ENCODE results near the gene SPDYC.
"Not testable (repeated sequence)": the region's sequence is repeated elsewhere in the genome, so short reads cannot be mapped to it uniquely, and the experiment has no call there.

Gene SPDYC

DNA sequence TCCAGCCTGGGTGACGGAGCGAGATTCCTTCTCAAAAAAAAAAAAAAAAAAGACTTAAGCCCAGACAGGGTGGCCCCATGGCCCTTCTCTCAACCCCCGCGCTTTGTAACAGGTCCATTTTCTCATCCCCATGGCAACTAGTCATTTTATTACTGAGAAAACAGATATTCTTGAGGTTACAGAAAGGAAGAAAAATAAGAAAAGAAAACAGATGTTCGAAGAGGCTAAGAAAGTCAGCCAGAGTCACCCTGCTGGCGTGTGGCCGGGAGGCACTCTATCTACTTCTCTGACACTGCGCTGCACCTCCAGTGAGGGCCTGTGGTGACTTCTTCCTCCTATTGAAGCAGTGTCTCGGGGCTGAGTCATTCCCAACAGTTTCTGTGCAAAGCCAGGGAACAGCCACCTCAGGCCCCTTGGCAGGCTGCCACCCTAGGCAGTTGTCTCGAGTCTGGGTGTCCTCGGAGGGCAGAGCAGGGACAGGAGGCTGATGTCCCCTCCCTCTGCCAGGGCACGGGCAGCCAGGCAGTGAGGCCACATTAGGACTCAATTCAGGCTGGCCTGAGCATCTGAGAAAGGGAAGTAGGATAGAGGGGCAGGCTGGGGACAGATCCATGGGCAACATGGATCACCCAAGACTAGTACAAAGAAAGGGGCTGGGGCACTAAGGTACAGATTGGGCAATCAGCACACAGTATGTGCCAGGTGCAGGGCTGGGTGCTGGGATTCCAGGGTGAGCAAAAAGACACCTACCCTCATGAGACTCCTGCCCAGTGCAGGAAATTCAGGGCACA lies 19.3 kb upstream of the SPDYC start:
- H3K36me3 Mint-ChIP-seq (ENCODE audit: low read depth): no peaks in the 10 kb centered on the region
- peaks cover 11% of the 10 kb centered on the region for H3K27me3 Mint-ChIP-seq
- H3K4me3 Mint-ChIP-seq: no peak overlapping the region
- no peaks in the 10 kb centered on the region for H3K9me3 Mint-ChIP-seq
- H3K4me1 Mint-ChIP-seq (ENCODE audit: low read depth): peaks cover 7% of the 10 kb centered on the region
- no peak for DNase-seq
- H3K27ac Mint-ChIP-seq: peak overlapping the region; percentile 47

DNA sequence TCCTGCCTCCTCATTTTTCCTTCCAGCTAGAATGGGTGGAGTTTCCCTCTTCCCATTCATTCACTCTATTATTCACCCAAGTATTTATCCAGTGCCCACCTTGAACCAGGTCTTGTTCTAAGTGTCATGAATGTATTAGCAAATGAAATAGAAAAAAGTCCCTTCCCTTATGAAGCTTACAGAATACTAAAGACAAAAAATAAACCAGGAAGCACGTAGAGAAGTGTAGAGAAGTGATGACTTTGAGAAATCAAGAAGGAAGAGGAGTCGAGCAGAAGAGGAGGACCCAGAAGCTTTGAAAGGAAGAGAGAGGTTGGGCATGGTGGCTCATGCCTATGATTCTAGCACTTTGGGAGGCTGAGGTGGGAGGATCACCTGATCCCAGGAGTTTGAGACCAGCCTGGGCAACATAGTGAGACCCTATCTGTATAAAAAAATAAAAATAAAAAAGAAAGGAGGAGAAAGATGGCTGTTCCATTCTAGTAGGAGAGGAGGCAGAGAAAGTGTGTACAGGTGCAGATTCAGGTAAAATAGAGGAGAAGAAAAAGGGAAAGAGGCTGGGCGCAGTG lies 18.6 kb upstream of the SPDYC start:
- H3K27me3 Mint-ChIP-seq: peaks cover 11% of the 10 kb centered on the region
- H3K9me3 Mint-ChIP-seq: no peaks in the 10 kb centered on the region
- no peaks in the 10 kb centered on the region for H3K36me3 Mint-ChIP-seq (ENCODE audit: low read depth)
- H3K27ac Mint-ChIP-seq: no peak overlapping the region
- no peak overlapping the region for H3K4me3 Mint-ChIP-seq
- no peak for DNase-seq
- H3K4me1 Mint-ChIP-seq (ENCODE audit: low read depth): peaks cover 7% of the 10 kb centered on the region

DNA sequence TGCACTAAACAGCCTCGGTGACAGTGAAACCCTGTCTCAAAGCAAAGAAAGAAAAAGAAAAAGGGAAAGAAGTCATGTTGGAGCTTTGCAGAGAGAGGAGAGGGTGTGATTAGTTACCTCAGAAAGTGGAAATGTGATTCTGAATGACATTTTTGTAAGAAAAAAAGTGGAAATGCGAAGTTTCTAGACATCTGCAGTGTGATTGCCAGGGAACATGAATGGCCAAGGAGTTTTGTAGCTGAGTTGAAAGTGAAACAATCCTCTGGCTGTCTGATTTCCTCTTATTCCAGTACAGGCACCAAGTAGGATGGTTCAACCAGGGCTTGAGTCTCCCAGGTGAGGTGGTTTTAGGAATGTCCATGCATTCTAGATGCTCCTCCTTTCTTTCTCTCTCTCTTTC lies 17.9 kb upstream of the SPDYC start:
- H3K9me3 Mint-ChIP-seq: no peaks in the 10 kb centered on the region
- no peak overlapping the region for H3K27ac Mint-ChIP-seq
- H3K36me3 Mint-ChIP-seq (ENCODE audit: low read depth): no peaks in the 10 kb centered on the region
- no peak overlapping the region for H3K4me3 Mint-ChIP-seq
- DNase-seq: no peak
- H3K27me3 Mint-ChIP-seq: peaks cover 11% of the 10 kb centered on the region
- peaks cover 7% of the 10 kb centered on the region for H3K4me1 Mint-ChIP-seq (ENCODE audit: low read depth)

DNA sequence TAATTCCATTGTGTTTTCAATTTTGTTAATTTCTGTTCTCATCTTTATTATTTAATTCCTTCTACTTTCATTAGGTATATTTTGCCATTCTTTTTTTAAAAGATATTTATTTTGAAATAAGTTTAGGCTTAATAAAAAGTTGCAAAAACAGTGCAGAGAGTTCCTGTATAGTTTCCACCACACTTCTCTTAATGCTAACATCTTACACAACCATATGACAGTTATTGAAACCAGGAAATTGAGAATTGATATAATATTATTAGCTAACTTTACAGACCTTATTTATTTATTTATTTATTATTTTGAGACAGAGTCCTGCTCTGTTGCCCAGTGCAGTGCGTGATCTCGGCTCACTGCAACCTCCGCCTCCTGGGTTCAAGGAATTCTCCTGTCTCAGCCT lies 13.8 kb upstream of the SPDYC start:
- H3K4me1 Mint-ChIP-seq (ENCODE audit: low read depth): peaks cover 2% of the 10 kb centered on the region
- H3K27me3 Mint-ChIP-seq: peaks cover 5% of the 10 kb centered on the region
- no peak for DNase-seq
- no peak overlapping the region for H3K27ac Mint-ChIP-seq
- H3K9me3 Mint-ChIP-seq: no peaks in the 10 kb centered on the region
- H3K36me3 Mint-ChIP-seq (ENCODE audit: low read depth): no peaks in the 10 kb centered on the region
- no peak overlapping the region for H3K4me3 Mint-ChIP-seq

DNA sequence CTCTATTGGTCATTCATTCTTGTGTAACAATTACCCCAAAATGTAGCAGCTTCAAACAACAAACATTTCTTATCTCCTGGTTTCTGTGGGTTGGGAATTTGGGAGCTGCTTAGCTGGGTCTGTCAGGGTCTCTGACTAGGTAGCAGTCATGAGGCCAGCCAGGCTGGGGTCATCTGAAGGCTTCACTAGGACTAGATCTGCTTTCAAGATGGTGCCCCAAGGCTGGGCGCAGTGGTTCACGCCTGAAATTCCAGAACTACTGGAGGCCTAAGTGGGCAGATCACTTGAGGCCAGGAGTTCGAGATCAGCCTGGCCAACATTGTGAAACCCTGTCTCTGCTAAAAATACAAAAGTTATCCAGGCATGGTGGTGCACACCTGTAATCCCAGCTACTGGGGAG lies 13.1 kb upstream of the SPDYC start:
- no peak overlapping the region for H3K4me3 Mint-ChIP-seq
- H3K9me3 Mint-ChIP-seq: no peaks in the 10 kb centered on the region
- H3K27me3 Mint-ChIP-seq: peaks cover 4% of the 10 kb centered on the region

DNA sequence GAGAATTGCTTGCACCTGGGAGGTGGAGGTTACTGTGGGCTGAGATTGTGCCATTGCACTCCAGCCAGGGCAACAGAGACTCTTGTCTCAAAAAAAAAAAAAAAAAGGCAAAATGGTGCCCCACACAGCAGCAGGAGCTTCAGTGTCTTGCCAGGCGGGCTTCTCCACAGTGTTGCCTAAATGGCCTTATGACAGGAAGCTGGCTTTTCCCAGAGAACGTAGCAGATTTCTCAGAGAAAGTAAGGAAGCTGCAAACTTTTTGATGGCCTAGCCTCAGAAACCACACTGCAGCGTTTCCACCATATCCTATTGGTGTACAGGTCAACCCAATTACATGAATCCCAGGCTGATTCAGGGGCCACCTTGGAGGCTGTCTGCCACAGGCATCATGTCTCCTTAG lies 12.7 kb upstream of the SPDYC start:
- Mint-ChIP-seq H3K9me3 (no peaks in the 10 kb centered on the region), H3K4me3 (no peak overlapping the region), H3K27ac (no peak overlapping the region), H3K4me1 (ENCODE audit: low read depth) (no peaks in the 10 kb centered on the region), H3K27me3 (peaks cover 4% of the 10 kb centered on the region), H3K36me3 (ENCODE audit: low read depth) (no peaks in the 10 kb centered on the region)
- DNase-seq: no peak

More for the DNA sequence above, 13.1 kb upstream of the SPDYC start:
- DNase-seq: no peak
- H3K27ac Mint-ChIP-seq: no peak overlapping the region
- no peaks in the 10 kb centered on the region for H3K36me3 Mint-ChIP-seq (ENCODE audit: low read depth)
- peaks cover 2% of the 10 kb centered on the region for H3K4me1 Mint-ChIP-seq (ENCODE audit: low read depth)

DNA sequence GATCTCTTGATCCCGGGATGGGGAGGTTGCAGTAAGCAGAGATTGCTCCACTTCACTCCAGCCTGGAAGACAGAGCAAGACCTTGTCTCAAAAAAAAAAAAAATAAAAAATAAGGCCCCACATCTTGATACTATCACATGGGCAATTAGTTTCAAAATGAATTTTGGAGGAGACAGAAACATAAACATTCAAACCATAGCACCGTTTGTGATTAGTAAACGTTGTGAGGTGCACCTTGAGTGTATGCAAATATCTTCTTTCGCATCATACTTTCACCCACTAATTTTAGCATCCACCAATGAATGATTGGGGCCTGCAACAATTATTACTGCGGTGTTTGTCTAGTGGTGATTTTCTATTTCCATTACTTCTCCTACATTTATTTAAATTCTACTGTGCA lies 11.0 kb upstream of the SPDYC start:
- Mint-ChIP-seq H3K27me3 (peaks cover 4% of the 10 kb centered on the region), H3K27ac (no peak overlapping the region), H3K4me1 (ENCODE audit: low read depth) (no peaks in the 10 kb centered on the region), H3K36me3 (ENCODE audit: low read depth) (no peaks in the 10 kb centered on the region), H3K4me3 (no peak overlapping the region), H3K9me3 (no peaks in the 10 kb centered on the region)
- no peak for DNase-seq

DNA sequence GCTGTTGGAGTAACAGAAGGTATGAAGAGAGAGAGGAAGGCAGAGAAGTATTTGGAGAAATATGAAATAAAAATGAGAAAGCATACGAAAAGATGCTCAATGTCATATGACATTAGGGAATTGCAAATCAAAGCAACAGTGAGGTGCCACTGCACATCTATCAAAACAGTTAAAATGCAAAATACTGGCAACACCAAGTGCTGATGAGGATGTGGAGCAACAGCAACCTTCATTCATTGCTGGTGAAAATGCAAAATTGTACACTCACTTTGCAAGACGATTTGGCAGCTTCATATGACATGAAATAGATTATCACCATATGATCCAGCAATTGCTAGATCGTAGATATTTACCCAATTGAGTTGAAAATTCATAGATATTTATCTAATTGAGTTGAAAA lies 9.4 kb upstream of the SPDYC start:
- Mint-ChIP-seq H3K4me1 (ENCODE audit: low read depth) (no peaks in the 10 kb centered on the region), H3K27ac (no peak overlapping the region), H3K9me3 (no peaks in the 10 kb centered on the region), H3K27me3 (peaks cover 4% of the 10 kb centered on the region), H3K4me3 (no peak overlapping the region), H3K36me3 (ENCODE audit: low read depth) (no peaks in the 10 kb centered on the region)
- no peak for DNase-seq

DNA sequence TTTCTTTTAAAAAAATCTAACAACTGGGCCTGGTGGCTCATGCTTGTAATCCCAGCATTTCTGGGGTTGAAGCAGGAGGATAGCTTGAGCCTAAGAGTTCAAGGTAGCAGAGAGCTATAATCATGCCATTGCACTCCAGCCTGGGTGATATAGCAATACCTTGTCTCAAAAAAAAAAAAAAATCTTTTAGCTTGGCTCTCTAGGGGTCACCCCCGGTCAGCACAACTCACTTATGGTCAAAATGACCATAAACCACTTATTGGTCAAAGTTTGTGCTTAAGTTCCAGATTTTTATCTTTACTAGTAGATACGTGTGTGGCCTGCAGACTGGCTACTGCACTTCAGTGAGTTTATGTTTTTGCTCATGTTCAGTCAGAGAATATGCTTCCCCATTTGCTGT lies 6.3 kb upstream of the SPDYC start:
- H3K4me3 Mint-ChIP-seq: no peak overlapping the region
- H3K27ac Mint-ChIP-seq: no peak overlapping the region
- DNase-seq: no peak
- H3K4me1 Mint-ChIP-seq (ENCODE audit: low read depth): no peaks in the 10 kb centered on the region
- no peaks in the 10 kb centered on the region for H3K9me3 Mint-ChIP-seq
- peaks cover 4% of the 10 kb centered on the region for H3K27me3 Mint-ChIP-seq
- H3K36me3 Mint-ChIP-seq (ENCODE audit: low read depth): no peaks in the 10 kb centered on the region

DNA sequence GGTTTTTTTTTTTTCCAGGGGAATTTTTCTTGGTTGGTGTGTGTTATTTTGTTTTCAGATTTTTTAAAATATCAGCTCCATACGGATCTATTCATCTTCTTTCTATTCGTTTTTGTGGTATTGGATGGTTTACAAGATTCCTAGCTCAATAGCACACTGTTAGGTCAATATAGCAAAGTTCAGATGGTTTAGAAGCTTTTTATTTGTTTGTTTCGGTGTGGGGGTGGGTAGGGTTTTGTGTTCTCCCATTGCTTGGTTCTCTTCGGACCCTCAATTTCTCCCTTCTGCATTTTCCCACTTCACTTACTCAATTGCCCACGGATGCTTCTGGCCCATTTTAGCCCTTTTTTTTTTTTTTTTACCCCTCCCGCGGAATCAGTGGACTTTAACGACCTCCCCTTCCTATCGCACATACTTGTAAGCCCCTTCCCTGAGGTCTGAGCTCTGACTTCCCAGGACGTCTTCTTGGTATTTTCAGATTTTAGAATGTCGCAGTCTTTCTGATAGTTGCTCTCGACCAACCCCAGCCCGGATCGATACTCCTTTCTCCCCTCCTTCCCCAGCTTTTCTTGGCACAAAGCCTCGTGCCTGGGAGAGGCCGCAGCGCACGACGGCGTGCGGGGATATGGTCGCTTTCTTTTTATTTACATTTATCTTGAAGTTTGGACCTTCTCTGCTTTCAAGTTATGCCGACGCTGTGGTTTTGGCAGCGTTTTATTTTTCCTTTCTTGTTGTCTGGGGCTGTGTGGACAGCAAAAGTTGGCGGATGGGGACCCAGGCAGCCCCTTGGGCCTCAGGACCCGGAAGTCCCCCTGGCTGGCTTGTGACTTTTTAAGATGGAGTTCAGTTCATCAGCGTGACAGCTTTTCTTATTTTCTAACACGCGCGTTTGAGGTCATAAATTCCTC lies 4.4 kb upstream of the SPDYC start:
- Mint-ChIP-seq H3K4me1 (ENCODE audit: low read depth) (peaks cover 5% of the 10 kb centered on the region), H3K27me3 (no peaks in the 10 kb centered on the region), H3K9me3 (no peaks in the 10 kb centered on the region), H3K4me3 (no peak overlapping the region), H3K36me3 (ENCODE audit: low read depth) (no peaks in the 10 kb centered on the region), H3K27ac (no peak overlapping the region)
- DNase-seq: no peak

DNA sequence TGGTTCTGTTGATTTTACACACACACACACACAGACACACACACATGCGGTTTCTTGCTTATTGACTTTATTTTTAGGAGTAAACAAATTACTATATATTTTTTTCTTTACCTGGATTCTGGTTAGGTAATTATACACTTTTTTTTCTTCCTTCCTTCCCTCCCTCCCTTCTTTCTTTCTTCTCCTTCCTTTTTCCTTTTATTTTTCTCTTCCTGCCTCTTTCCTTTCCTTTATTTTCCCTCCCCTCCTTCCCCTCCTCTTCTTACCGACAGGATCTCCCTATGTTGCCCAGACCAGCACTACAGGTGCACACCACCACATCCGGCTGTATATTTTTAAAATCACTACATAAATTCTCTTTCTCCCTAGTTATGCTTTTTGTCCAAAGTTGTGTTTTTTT lies 3.1 kb upstream of the SPDYC start:
- no peaks in the 10 kb centered on the region for H3K9me3 Mint-ChIP-seq
- no peak overlapping the region for H3K27ac Mint-ChIP-seq
- H3K36me3 Mint-ChIP-seq (ENCODE audit: low read depth): no peaks in the 10 kb centered on the region

DNA sequence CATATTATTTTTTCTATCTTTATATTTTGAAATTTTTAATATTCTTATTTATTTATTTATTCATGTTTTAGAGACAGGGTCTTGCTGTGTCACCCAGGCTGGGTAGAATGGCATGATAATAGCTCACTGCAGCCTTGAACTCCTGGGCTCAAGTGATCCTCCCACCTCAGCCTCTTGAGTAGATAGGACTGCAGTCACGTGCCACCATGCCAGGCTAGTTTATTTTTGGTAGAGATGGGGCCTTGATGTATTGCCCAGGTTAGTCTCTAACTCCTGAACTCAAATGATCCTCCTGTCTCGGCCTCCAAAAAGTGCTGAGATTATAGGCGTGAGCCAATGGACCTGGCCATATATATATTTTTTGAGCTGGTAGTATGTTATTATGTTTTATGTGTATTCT lies 2.4 kb upstream of the SPDYC start:
- H3K9me3 Mint-ChIP-seq: no peaks in the 10 kb centered on the region
- no peaks in the 10 kb centered on the region for H3K27me3 Mint-ChIP-seq
- no peak overlapping the region for H3K27ac Mint-ChIP-seq
- H3K4me3 Mint-ChIP-seq: no peak overlapping the region
- H3K36me3 Mint-ChIP-seq (ENCODE audit: low read depth): no peaks in the 10 kb centered on the region
- H3K4me1 Mint-ChIP-seq (ENCODE audit: low read depth): peaks cover 5% of the 10 kb centered on the region
- no peak for DNase-seq

More for the DNA sequence above, 3.1 kb upstream of the SPDYC start:
- Mint-ChIP-seq H3K27me3 (no peaks in the 10 kb centered on the region), H3K4me3 (no peak overlapping the region), H3K4me1 (ENCODE audit: low read depth) (peaks cover 5% of the 10 kb centered on the region)
- DNase-seq: no peak

DNA sequence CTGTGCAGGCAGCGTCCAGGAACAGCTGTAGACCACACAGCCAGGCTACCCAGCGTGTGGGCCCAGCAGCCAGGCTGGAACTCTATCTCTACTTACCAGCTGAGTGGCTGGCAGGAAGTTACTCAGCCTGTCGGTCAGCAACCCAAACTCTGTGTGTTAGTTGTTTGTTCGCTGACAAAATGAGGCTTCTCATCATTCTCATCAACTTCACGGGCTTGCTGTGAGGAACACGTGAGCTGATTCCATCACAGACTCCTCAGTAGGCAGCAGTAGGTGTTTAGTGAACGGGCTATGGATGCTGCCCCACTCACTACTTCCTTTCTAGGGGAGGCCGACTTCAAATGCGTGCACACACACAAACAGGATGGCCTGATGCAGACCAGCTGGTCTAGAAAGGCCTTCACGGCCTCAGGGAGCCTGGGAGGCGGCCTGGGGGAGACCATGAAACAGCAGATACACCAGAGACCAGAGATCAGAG lies 830 bp upstream of the SPDYC start:
- no peaks in the 10 kb centered on the region for H3K9me3 Mint-ChIP-seq
- no peaks in the 10 kb centered on the region for H3K27me3 Mint-ChIP-seq
- no peaks in the 10 kb centered on the region for H3K36me3 Mint-ChIP-seq (ENCODE audit: low read depth)
- H3K4me1 Mint-ChIP-seq (ENCODE audit: low read depth): peaks cover 5% of the 10 kb centered on the region
- no peak overlapping the region for H3K4me3 Mint-ChIP-seq
- H3K27ac Mint-ChIP-seq: peak overlapping the region; percentile 16
- no peak for DNase-seq

DNA sequence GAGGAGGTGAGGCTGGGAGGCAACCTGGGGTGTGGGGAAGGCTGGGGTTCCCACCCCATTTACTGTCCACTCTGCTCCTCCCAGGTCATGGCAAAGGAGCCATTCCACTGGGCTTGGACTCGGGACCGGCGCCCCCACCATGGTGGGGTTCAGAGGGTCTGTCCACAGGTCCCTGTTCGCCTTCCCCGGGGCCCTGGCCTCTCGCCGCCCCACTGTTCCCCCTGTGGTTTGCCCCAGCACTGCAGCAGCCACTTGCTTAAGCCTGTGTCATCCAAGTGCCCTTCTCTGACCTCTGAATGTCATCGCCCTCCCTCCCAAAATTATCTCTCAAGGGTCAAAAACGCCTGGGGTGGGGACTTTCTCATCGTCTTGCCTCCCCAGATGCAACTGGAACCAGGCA lies 2.6 kb downstream of the SPDYC start:
- peaks cover 5% of the 10 kb centered on the region for H3K4me1 Mint-ChIP-seq (ENCODE audit: low read depth)
- no peaks in the 10 kb centered on the region for H3K36me3 Mint-ChIP-seq (ENCODE audit: low read depth)
- no peak overlapping the region for H3K27ac Mint-ChIP-seq
- H3K4me3 Mint-ChIP-seq: no peak overlapping the region
- H3K27me3 Mint-ChIP-seq: no peaks in the 10 kb centered on the region
- DNase-seq: no peak
- H3K9me3 Mint-ChIP-seq: no peaks in the 10 kb centered on the region

DNA sequence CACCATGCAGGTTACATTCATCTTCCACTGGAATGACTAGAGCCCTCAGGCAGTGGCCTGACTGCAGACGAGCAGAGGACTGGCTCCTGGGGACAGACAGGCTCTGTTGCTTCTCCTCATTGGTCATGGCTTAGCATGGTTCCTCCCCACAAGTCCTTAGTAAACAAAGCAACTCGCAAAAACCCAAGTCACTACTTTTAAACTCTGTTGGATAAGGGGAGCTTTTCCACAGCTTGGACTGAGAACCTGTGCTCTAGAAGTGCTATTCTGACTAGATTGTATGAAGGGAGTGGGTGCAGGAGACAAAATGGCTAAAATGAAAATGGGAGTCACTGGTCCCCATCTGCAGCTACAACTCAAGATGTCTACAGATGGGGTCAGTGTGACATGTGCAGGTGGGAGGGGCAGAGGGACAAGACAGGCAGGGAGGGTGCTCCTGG lies 4.6 kb downstream of the SPDYC start:
- H3K27me3 Mint-ChIP-seq; H3K36me3 Mint-ChIP-seq (ENCODE audit: low read depth); H3K4me1 Mint-ChIP-seq (ENCODE audit: low read depth); DNase-seq; H3K4me3 Mint-ChIP-seq; H3K9me3 Mint-ChIP-seq; H3K27ac Mint-ChIP-seq: not testable (repeated sequence)

All from activated T-cell treated with anti-CD3 and anti-CD28 coated beads, Interleukin-2, amount 50 U/mL, for 24 hours (primary cell).